ES-I3 (cell line): ENCODE data around the gene PDIK1L.

Experiments used
- H3K36me3 ChIP-seq: 2 replicates; pipeline ENCODE4 v1.6.1; 2013; ENCODE audit warnings: mild to moderate bottlenecking, low read length, control low read depth, moderate library complexity; ENCODE audit not compliant: insufficient read depth
- H3K4me1 ChIP-seq: 2 replicates; pipeline ENCODE4 v1.6.1; 2013; ENCODE audit warnings: mild to moderate bottlenecking, control low read depth, low read length; ENCODE audit not compliant: insufficient read depth
- H3K9ac ChIP-seq: 2 replicates; pipeline ENCODE4 v1.6.1; 2013; ENCODE audit warnings: low read depth, mild to moderate bottlenecking, low read length, moderate library complexity
- H3K9me3 ChIP-seq: 2 replicates; pipeline ENCODE4 v1.6.1; 2013; ENCODE audit warnings: mild to moderate bottlenecking, low read length, moderate library complexity; ENCODE audit not compliant: control insufficient read depth, insufficient read depth

PDIK1L gene

DNA sequence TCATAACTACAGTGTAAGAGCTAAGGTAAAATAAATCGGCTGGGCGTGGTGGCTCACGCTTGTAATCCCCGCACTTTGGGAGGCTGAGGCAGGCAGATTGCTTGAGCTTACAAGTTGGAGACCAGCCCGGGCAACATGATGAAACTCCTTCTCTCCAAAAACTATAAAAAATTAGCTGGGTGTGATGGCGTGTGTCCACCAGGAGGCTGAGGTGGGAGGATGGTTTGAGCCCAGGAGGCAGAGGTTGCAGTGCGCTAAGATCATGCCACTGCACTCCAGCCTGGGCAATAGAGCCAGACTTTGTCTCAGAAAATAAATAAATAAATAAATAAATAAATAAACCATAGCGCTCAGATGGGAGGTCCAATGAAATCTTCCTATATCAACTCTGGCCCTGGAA is 30.5 kb downstream of the PDIK1L start:
- H3K9me3 ChIP-seq: no peaks in the 10 kb centered on the region
- H3K4me1 ChIP-seq: 0 out of 2 replicates have a peak, but pooled peaks cover 6% of the 10 kb centered on the region
- no peak overlapping the region for H3K9ac ChIP-seq
- no peaks in the 10 kb centered on the region for H3K36me3 ChIP-seq

DNA sequence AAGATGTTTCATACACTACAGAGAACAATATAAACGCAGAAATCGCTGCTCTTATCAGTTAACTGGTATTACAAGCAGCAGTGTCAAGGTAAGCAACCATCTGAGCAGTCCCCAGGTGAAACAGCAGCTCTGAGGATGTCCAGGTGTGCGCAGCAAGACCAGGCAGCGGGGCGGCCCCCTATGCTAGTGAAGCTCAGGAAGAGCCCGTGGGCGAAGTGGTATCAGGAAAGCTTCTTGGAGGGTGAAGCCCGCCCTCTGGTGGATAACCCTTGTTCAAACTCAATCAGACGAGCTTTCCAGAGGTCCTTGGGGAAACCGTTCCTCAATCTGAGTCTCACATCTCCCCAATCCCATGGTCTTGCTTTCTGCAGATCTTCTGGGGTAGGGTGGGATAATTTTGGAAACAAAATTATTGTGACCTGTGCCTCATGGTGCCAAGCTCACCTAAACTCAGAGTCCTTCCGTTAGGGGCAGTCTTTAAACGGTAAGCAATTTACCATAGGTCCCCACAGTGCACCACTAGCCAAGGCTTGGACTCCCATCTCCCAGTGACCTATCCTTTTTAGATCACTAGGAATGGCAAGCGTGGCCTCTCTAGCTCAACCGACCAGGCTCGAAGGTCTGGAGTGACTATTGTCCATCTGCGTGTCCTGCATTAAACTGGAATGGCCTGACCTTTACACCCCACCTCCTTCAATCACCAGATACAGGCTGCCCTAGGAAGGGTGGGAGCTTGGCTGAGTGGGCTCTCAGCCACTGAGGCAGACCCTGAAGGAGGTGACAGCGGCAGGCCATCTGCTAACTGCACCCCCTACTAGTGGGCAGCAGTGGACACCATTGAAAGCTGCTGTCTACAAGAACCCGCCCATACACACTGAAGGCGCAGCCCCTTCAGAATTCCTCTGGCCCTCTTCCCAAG is 33.7 kb downstream of the PDIK1L start:
- H3K4me1 ChIP-seq: no peaks in the 10 kb centered on the region
- H3K9ac ChIP-seq: no peak overlapping the region

GRCh38 chr1:26145960-26146294 is 34.3 kb downstream of the PDIK1L start:
- Histone ChIP-seq H3K36me3 (no peaks in the 10 kb centered on the region), H3K4me1 (no peaks in the 10 kb centered on the region), H3K9ac (no peak overlapping the region), H3K9me3 (no peaks in the 10 kb centered on the region)

More for the DNA sequence above, 33.7 kb downstream of the PDIK1L start:
- Histone ChIP-seq H3K36me3 (no peaks in the 10 kb centered on the region), H3K9me3 (no peaks in the 10 kb centered on the region)

DNA sequence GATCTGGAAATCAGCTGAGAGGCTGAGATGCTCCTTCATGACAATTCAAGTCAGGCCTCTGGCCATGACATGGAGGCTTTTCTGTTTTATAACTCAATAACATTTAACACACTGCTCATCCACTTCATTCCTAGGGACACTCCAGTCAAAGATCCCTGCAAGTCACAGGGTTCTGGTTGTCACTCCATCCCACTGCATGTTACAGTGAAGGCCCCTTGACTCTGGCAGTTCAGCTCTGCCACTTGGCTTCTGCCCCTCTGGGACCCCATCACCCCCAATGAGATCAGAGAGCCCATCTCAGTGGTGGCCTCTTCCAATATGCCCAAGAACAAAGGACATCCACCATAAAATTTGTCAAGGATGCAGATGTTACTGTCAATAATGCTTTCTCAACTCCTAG is 37.3 kb downstream of the PDIK1L start:
- H3K9ac ChIP-seq: no peak overlapping the region
- no peaks in the 10 kb centered on the region for H3K4me1 ChIP-seq

GRCh38 chr1:26153966-26154532 is 42.4 kb downstream of the PDIK1L start:
- no peaks in the 10 kb centered on the region for H3K9me3 ChIP-seq
- no peaks in the 10 kb centered on the region for H3K36me3 ChIP-seq
- H3K4me1 ChIP-seq: peaks cover 13% of the 10 kb centered on the region

More for the DNA sequence above, 37.3 kb downstream of the PDIK1L start:
- Histone ChIP-seq H3K36me3 (no peaks in the 10 kb centered on the region), H3K9me3 (no peaks in the 10 kb centered on the region)

GRCh38 chr1:26154750-26155149 is 43.1 kb downstream of the PDIK1L start:
- Histone ChIP-seq H3K9me3 (no peaks in the 10 kb centered on the region), H3K4me1 (peaks cover 18% of the 10 kb centered on the region), H3K9ac (no peak overlapping the region), H3K36me3 (no peaks in the 10 kb centered on the region)

More at GRCh38 chr1:26153966-26154532, 42.4 kb downstream of the PDIK1L start:
- H3K9ac ChIP-seq: no peak overlapping the region

DNA sequence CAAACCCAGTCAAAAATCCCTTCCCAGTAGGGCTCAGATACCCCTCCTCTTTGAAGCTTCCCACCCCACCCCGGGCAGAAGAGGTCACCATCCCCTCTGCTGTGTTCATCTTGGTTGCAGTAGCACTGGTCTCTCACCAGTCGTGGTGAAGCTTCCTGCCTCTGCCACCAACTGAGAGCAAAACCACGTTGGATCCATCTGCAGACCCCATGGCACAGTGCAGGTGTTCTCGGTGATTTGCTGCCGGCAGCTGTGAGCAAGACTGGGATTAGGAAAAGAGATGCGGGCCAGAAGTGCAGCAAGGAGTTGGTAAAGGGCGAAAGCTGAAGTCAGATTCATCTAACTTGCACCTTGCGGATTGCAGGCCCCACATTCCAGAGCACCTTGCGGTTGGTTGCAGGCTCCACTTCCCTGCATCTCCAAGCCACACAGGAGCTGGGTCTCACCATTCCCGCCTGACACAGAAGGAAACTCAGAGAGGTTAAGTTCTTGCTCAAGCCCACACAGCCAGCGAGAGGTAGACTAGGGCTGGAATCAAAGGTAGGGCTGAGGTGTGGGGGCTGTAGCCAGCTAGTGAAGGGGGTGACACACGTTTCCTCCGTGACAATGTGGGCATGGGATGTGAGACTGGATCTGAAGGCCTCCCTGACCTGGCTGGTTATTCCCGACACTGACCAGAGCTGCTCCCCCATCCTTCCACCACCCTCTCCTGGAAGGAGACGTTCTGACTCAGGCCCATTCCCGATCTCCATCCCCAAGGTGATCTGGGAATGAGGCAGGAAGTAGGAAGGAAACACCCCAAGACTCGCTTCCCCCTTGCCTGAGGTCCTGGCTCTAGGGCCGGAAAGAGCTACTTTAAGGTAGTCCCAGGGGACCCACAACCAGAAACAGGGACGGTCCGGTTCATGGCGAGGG is 44.0 kb downstream of the PDIK1L start:
- Histone ChIP-seq H3K9ac (peak overlapping the region; percentile 39; the same call in 1 of the 2 replicates), H3K9me3 (no peaks in the 10 kb centered on the region), H3K4me1 (peaks cover 22% of the 10 kb centered on the region), H3K36me3 (no peaks in the 10 kb centered on the region)

- peaks cover 28% of the 10 kb centered on the region for H3K4me1 ChIP-seq
- peak overlapping the region; percentile 39; the same call in 1 of the 2 replicates for H3K9ac ChIP-seq
- no peaks in the 10 kb centered on the region for H3K36me3 ChIP-seq
- no peaks in the 10 kb centered on the region for H3K9me3 ChIP-seq
Observed at GRCh38 chr1:26156285-26157038, 44.8 kb downstream of the PDIK1L start.

DNA sequence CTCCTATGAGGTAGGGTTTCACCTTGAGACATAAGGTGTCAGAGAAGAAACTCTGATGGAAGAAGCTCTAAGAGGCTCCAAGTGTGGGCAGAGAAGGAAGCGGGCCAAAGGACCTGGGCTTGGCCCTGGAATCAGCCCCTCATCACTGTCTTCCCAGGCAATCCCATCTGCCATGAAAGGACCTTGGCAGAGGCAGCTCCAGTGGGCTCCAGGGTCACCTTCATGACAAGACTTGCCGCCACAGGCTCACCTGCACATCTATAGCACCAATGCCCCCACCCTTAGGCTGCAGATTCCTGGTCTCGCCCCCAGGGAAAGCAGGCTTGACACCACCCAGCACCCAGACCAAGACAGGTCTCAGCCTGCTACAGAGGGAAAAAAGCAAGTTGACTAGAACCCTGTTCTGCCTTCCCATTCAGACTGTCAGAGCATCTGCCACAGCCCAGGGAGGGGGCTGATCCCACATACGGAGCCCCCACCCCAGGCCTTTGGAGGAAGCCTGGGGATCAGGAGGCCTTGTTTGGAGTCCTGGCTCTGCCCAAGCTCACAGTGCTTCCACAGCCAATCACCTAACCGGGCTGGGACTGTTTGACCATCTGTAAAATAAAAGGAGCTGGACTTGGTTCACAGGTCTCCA is 46.8 kb downstream of the PDIK1L start:
- Histone ChIP-seq H3K36me3 (no peaks in the 10 kb centered on the region), H3K4me1 (peaks cover 28% of the 10 kb centered on the region), H3K9ac (no peak overlapping the region), H3K9me3 (no peaks in the 10 kb centered on the region)

GRCh38 chr1:26158908-26159742 is 47.5 kb downstream of the PDIK1L start, which contains the start of gene FAM110D:
TSS of gene FAM110D (plus strand) at chr1:26159079. CDS start at chr1:26161292, 2,213 bp downstream.
- Histone ChIP-seq H3K9ac (peak within 1 kb of the TSS; percentile 14; the same call in 1 of the 2 replicates), H3K36me3 (no peaks in the 10 kb centered on the region), H3K4me1 (peaks cover 28% of the 10 kb centered on the region), H3K9me3 (no peaks in the 10 kb centered on the region)

- Histone ChIP-seq H3K36me3 (no peaks in the 10 kb centered on the region), H3K9ac (no peak overlapping the region), H3K4me1 (peaks cover 23% of the 10 kb centered on the region), H3K9me3 (no peaks in the 10 kb centered on the region)
Observed at GRCh38 chr1:26159743-26160039, 48.1 kb downstream of the PDIK1L start.

DNA sequence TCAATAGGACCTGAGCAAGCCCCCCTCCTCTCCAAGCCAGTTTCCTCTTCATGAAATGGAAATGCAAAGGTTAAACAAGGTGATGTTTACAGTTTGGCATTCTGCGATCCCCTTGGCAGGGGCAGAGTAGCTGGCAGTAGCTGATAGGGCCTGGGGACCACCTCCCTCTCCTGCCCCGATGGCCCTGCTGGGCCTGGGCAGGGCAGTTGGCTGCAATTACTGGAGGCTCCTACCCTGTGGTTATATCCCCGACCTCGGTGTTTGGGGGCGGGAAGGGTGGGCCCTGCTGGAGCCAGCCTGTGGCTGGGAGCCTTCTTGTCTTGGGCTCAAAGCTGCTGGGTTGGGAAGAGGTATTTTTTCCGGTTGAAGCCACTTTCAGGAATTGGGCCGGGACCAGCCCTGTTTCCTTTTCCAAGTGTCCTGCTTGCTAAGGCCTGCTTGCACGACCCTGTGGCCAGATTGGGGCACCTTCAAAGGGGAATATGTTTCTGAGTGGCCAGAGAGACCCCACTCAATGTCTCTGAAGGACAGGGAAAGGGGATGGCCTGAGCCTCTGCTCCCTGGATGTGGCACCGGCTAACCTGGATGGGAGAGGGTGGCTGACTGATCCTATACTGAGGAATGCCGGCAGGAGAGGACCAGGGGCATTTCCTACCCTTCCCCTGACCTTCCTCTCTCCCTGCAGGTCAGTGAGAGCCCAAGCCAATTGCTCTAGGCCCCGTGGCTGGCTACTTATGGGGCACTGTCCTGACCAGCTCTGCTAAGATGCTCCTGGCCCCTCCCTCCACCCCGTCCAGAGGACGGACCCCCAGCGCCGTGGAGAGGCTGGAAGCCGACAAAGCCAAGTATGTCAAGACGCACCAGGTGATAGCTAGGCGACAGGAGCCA is 49.1 kb downstream of the PDIK1L start:
- Histone ChIP-seq H3K9me3 (no peaks in the 10 kb centered on the region), H3K36me3 (no peaks in the 10 kb centered on the region), H3K9ac (peak overlapping the region; percentile 49; the same call in 1 of the 2 replicates), H3K4me1 (peaks cover 28% of the 10 kb centered on the region)
